Choroid plexus epithelial cell (primary cell): ENCODE data around the gene GNB1L.
"Not testable (repeated sequence)": the region's sequence is repeated elsewhere in the genome, so short reads cannot be mapped to it uniquely, and the experiment has no call there.

Source experiments
- DNase-seq: peaks from one replicate; pipeline ENCODE4 v3.0.0-alpha.2; 2010; ENCODE audit warnings: low read depth
- H3K4me3 ChIP-seq: 2 replicates; pipeline ENCODE4 v1.5.1; 2011; ENCODE audit warnings: low read depth, mild to moderate bottlenecking, control low read depth, low read length, moderate library complexity
- TF ChIP-seq, protein P1 (sequence below): conservative IDR thresholded peaks from 2 replicates; pipeline ENCODE4 v1.5.1; 2011; ENCODE audit warnings: low read depth, mild to moderate bottlenecking, control low read depth, inconsistent platforms, low read length, moderate library complexity

GNB1L gene

DNA sequence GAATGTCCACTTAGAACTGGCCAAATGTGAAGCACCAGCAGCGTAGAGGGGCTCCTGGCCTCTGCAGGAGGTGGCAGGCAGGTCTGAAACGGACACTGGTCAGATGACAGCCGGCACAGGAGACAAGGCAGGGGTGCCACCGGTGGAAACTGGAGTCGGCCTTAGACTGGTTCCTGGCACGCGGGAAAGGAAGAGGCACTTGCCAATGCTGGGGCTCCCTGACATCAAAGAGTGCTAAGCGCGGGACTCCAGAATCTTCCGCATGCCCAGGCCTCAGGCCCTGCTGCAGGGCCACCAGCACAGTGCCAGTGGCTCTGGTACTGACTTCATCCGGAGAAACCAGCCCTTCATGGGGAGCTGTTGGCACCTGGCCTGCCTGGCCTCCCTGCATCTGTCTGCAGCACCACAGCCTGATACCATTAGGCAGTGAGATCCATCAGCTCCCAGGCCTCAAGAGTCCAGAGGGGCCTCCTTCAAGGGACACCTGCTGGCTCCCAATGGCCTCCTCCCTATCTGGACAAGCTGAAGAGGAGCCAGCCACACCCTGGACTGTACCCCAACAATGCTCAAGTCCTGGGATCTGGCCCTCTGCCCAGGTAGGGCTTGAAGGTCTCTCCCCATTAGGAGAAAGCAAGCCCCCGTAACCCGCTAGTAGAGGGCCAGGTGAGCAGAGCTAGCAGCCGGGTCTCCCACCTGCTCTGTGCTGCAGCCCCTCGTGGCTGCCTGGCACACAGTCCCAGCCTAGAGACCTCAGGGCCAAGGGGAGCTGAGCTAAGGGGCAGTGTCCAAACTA is 29.7 kb upstream of the GNB1L start:
- TF ChIP-seq, protein P1, sequence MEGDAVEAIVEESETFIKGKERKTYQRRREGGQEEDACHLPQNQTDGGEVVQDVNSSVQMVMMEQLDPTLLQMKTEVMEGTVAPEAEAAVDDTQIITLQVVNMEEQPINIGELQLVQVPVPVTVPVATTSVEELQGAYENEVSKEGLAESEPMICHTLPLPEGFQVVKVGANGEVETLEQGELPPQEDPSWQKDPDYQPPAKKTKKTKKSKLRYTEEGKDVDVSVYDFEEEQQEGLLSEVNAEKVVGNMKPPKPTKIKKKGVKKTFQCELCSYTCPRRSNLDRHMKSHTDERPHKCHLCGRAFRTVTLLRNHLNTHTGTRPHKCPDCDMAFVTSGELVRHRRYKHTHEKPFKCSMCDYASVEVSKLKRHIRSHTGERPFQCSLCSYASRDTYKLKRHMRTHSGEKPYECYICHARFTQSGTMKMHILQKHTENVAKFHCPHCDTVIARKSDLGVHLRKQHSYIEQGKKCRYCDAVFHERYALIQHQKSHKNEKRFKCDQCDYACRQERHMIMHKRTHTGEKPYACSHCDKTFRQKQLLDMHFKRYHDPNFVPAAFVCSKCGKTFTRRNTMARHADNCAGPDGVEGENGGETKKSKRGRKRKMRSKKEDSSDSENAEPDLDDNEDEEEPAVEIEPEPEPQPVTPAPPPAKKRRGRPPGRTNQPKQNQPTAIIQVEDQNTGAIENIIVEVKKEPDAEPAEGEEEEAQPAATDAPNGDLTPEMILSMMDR, result no peak
- H3K4me3 ChIP-seq, result no peak overlapping the region
- no peak for DNase-seq

DNA sequence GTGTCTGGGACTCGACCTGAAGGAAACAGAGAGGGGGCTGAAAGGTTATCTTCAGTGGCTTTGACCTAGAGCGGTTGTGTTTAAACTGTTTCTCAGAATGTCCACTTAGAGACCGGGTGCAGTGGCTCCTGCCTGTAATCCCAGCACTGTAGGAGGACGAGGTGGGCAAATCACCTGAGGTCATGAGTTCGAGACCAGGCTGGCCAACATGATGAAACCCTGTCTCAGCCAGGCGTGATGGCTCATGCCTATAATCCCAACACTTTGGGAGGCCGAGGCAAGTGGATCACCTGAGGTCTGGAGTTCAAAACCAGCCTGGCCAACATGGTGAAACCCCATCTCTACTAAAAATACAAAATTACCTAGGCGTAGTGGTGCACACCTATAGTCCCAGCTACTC is 28.8 kb upstream of the GNB1L start:
- DNase-seq, H3K4me3 ChIP-seq: not testable (repeated sequence)

DNA sequence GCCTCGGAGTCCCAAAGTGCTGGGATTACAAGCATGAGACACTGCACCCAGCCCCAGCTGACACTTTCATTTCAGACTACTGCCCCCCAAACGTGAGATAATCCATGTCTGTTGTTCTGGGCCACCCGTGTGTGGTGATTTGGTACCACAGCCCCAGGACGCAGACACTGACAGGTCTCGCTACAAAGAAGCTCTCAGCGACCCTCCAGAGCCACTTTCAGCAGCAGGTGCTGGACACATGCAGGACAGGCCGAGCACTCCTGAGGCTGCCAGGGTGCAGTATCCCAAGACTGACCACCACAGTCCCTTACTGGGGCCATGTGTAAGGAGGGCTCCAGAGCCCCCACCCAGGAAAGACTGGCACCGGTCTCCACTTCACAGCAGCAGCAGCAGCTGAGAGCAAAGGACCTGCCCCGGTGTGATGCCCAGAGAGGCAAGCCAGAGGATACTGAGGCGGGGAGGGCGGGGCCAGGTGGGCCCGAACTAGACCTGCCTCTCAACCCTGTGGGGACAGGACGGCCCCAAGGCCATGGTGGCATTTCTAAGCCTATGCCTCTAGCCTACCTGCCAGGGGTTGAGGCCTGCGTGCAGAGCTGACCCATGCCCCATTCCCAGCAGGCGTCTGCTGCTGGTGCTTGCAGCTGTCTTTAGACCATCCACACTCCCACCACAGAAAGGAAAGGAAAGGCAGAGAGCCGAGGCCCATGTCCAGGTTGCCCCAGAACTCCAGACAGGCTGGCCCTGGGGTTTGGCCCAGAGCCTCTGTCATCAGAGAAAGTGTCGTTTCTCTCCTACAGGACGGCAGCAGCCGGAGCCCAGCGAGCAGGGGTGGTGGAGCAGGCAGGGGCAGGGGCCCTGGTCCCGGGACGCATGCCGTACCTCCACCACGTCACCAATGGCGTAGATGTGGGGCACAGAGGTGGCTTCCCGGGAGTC is 28.0 kb upstream of the GNB1L start:
- TF ChIP-seq, protein P1, result no peak
- DNase-seq, result no peak
- H3K4me3 ChIP-seq, result no peak overlapping the region

DNA sequence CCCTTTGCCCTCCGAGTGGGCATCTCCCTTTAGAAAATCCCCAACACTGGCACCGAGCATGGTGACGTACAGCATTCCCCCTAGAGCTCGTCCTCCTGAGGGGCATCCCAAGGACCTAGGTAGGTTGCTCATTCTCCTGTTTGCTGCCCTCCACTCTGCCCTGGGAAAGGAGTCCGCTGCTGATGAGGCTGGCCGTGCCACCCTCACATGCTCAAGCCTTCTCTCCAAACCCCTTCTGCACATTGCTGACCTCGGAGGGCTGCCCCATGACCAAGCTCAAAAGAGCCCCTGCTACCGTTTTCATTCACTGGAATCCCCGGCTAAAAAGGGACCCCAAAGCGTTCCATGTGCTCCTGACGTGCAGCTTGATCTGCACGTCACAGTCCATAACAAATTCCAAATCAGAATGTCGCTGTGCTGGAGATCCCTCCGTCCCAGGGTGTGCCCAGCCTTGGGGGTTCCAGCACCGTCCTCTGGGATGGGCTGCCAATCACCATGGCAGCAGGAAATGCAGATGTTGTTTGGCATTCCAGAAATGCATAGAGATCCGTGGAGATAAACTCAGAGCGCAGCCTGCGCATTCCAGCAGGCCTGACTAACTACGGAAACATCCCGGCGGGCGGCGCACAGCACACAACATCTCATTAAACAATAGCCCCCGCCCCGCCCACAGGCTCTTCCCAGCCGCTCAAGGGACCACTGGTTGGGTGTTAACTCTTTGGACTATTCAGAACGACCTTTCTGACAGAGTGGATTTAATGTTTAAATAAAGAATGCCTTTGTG is 26.3 kb upstream of the GNB1L start:
- no peak overlapping the region for H3K4me3 ChIP-seq
- TF ChIP-seq, protein P1, result no peak
- DNase-seq, result peak; percentile 96

DNA sequence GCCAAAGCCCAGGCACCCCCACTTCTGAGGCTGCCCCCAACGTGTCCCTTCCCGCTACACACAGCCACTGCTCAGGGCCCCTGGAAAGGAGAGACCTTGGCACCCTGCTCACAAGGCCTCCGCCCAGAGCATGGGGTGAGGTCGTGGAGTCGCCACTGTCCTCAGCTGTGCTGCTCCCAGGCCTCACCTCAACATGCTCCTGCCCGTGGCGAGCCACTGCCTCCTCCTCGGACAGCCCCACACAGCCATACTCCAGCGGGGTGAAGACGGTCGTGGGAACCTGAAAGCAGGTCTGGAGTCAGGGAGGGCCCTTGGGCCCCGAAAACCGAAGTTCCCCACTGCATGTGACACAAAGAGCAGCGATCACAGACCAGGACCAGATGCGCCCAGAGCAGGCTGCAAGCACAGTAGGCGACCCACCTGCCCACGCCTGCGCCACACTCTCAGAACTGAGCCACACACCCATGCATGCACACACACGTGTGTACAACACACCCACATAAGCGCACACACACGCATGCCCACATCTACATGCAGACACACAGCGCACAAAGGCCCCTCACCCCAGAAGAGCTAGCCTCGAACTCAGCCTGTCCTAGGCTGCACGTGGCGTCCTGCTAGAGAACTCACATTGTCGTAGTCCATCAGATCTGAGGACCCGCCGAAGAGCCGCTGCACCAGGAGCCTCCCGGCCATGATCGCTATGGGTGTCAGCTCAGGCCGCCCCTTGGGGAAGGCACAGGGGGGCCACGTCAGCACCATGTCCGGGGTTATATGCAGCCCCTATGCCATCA is 25.5 kb upstream of the GNB1L start:
- H3K4me3 ChIP-seq, result no peak overlapping the region
- TF ChIP-seq, protein P1, result no peak
- no peak for DNase-seq

DNA sequence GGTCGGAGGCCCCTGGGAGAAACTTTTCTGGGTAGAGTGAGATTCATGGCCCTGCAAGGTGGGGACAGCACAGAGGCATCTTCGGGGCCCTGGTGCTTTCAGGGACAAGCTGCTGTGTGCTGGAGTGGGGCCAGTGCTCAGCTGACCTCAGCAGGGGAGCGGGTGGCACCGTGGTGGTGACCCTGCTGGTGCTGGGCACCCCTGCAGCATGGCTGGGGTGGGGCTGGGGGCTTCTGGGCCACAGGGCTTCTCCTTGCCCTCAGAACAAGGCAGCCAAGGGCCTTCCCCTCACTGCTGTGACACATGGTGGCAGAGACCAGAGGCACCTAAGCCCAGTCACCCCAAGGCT is 24.9 kb upstream of the GNB1L start:
- no peak for DNase-seq

More for the DNA sequence above, 24.9 kb upstream of the GNB1L start:
- TF ChIP-seq, protein P1, result no peak
- no peak overlapping the region for H3K4me3 ChIP-seq
